Measurements from ENCODE around the gene SGPP2. TPM values are rescaled to one million over a fixed set of nuclear protein-coding genes. Genes with fewer than 3 reads are reported as not detected.
A peak's percentile ranks its signal among the peaks of the same experiment; 100 is the strongest.

Gene SGPP2
- total and polyA plus RNA-seq, 4 donors = 3.9 to 39.5 (median 23.0) TPM

DNA sequence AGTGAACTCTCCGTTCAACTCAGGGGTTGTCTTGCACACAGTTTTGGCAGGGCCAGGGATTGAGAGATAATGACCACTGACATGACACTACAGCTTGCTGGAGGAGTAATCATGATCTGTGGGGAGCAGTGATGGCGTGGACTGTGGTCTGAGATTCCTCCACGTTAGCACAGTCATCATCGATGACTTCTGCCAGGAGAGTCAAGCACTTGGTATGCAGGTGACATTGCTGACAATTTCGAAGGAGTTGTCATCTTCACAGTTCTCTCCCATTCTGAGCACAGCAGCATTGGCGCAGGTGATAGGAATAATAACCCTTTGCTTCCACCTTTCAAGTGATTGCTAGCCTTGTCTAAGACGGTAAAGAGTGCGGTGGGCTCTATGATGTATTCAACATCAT is 79.8 kb downstream of the SGPP2 start:
- Histone ChIP-seq H3K9me3 (ENCODE audit: control insufficient read depth in 4 of 4, insufficient read depth in 3 of 4, low read length in 3 of 4) (peaks cover 0 to 2% (median 0%) of the 10 kb centered on the region in 4 donors), H3K9ac (ENCODE audit: insufficient read depth in 1 of 2, low read length in 2 of 2) (no peak overlapping the region), H3K4me3 (no peak overlapping the region), H3K27ac (ENCODE audit: low read depth in 1 of 2, low read length in 1 of 2) (no peak overlapping the region), H3K36me3 (ENCODE audit: control insufficient read depth in 4 of 4, insufficient read depth in 4 of 4, low read length in 4 of 4) (no peaks in the 10 kb centered on the region), H3K4me1 (ENCODE audit: control insufficient read depth in 5 of 5, insufficient read depth in 5 of 5, low read length in 5 of 5) (no peaks in the 10 kb centered on the region), H3K27me3 (ENCODE audit: control insufficient read depth in 3 of 3, insufficient read depth in 3 of 3, low read length in 2 of 3) (no peaks in the 10 kb centered on the region)
- no peak for DNase-seq
- whole genome bisulfite sequencing, 2 donors = 79 to 85% methylated on average over 8 of the region's 8 CpGs
- ATAC-seq (ENCODE audit: insufficient read depth, low FRiP score) = no peak
- no peak for TF ChIP-seq CTCF (IDR thresholded peaks at IDR 0.05; ENCODE audit: control extremely low read depth, extremely low read depth)

DNA sequence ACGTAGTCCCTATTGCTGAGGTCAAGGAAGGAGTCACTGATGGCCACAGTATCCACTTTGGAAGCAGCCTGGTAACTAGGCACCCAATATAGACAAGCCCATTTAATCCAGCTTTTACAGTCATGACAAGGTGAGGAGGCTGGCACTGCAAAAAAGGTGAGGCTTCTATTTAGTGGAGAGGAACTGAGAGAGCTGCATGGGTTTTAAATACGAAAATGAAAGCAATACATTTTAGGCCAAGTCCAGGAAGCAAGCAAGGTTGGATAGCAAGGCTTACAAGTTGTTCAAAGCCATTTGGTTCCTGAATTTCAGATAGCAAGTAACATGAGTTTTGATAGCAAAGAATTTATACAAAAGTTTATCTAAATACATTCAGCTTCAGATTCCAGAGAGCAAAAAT is 80.4 kb downstream of the SGPP2 start:
- Histone ChIP-seq H3K9ac (ENCODE audit: insufficient read depth in 1 of 2, low read length in 2 of 2) (no peak overlapping the region), H3K4me3 (no peak overlapping the region), H3K27me3 (ENCODE audit: control insufficient read depth in 3 of 3, insufficient read depth in 3 of 3, low read length in 2 of 3) (no peaks in the 10 kb centered on the region), H3K27ac (ENCODE audit: low read depth in 1 of 2, low read length in 1 of 2) (no peak overlapping the region), H3K4me1 (ENCODE audit: control insufficient read depth in 5 of 5, insufficient read depth in 5 of 5, low read length in 5 of 5) (no peaks in the 10 kb centered on the region), H3K36me3 (ENCODE audit: control insufficient read depth in 4 of 4, insufficient read depth in 4 of 4, low read length in 4 of 4) (no peaks in the 10 kb centered on the region), H3K9me3 (ENCODE audit: control insufficient read depth in 4 of 4, insufficient read depth in 3 of 4, low read length in 3 of 4) (peaks cover 0 to 2% (median 0%) of the 10 kb centered on the region in 4 donors)
- DNase-seq = no peak
- no peak for TF ChIP-seq CTCF (IDR thresholded peaks at IDR 0.05; ENCODE audit: control extremely low read depth, extremely low read depth)
- WGBS, 2 donors = 65 to 81% methylated on average over 2 of the region's 2 CpGs
- no peak for ATAC-seq (ENCODE audit: insufficient read depth, low FRiP score)

DNA sequence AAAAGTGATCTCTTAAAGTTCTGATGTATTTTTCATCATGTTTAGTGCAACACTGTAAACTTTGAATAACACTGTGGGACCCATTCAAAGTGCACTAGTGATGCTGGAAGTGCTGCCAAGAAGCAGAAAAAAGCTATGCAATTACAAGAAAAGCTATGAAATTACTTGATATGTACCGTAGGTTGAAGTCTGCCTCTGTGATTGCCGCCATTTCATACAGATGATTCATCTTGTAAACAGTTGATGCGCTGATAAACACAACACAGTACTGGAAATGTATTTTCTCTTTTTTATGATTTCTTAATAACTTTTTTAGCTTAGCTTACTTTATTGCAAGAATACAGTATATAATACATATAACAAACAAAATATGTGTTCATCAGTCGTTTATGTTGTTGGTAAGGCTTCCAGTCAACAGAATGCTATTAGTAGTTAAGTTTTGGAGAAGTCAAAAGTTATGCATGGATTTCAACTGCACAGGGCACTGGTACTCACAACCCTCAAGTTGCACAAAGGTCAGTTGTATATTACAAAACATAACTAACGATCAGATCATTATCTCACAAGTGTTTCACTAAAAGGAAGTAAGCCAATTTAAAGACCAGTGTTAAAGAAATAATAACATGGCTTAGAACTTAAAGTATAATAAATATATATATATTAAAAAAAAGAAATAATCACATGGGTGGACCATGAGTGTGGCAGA is 82.0 kb downstream of the SGPP2 start:
- H3K4me1 ChIP-seq (ENCODE audit: control insufficient read depth in 5 of 5, insufficient read depth in 5 of 5, low read length in 5 of 5) = no peaks in the 10 kb centered on the region
- DNase-seq = peak in 1 of 3 donors; percentile 33
- H3K27ac ChIP-seq (ENCODE audit: low read depth in 1 of 2, low read length in 1 of 2) = no peak overlapping the region
- ATAC-seq (ENCODE audit: insufficient read depth, low FRiP score) = no peak
- no peak overlapping the region for H3K4me3 ChIP-seq
- no peak for TF ChIP-seq CTCF (IDR thresholded peaks at IDR 0.05; ENCODE audit: control extremely low read depth, extremely low read depth)
- H3K36me3 ChIP-seq (ENCODE audit: control insufficient read depth in 4 of 4, insufficient read depth in 4 of 4, low read length in 4 of 4) = no peaks in the 10 kb centered on the region
- H3K27me3 ChIP-seq (ENCODE audit: control insufficient read depth in 3 of 3, insufficient read depth in 3 of 3, low read length in 2 of 3) = no peaks in the 10 kb centered on the region
- peaks cover 0 to 2% (median 0%) of the 10 kb centered on the region in 4 donors for H3K9me3 ChIP-seq (ENCODE audit: control insufficient read depth in 4 of 4, insufficient read depth in 3 of 4, low read length in 3 of 4)
- 64 to 75% methylated on average over 5 of the region's 5 CpGs for WGBS, 2 donors
- no peak overlapping the region for H3K9ac ChIP-seq (ENCODE audit: insufficient read depth in 1 of 2, low read length in 2 of 2)

GRCh38 chr2:222514901-222515300 is 90.6 kb downstream of the SGPP2 start:
- ATAC-seq (ENCODE audit: insufficient read depth, low FRiP score) (no peak), DNase-seq (no peak)
- no peak overlapping the region for H3K9ac ChIP-seq (ENCODE audit: insufficient read depth in 1 of 2, low read length in 2 of 2)
- H3K4me3 ChIP-seq = no peak overlapping the region
- no peaks in the 10 kb centered on the region for H3K27me3 ChIP-seq (ENCODE audit: control insufficient read depth in 3 of 3, insufficient read depth in 3 of 3, low read length in 2 of 3)
- peaks cover 0 to 8% (median 0%) of the 10 kb centered on the region in 5 donors for H3K4me1 ChIP-seq (ENCODE audit: control insufficient read depth in 5 of 5, insufficient read depth in 5 of 5, low read length in 5 of 5)
- H3K27ac ChIP-seq (ENCODE audit: low read depth in 1 of 2, low read length in 1 of 2) = no peak overlapping the region
- no peaks in the 10 kb centered on the region for H3K9me3 ChIP-seq (ENCODE audit: control insufficient read depth in 4 of 4, insufficient read depth in 3 of 4, low read length in 3 of 4)
- TF ChIP-seq CTCF (IDR thresholded peaks at IDR 0.05; ENCODE audit: control extremely low read depth, extremely low read depth) = no peak
- no peaks in the 10 kb centered on the region for H3K36me3 ChIP-seq (ENCODE audit: control insufficient read depth in 4 of 4, insufficient read depth in 4 of 4, low read length in 4 of 4)

All from lung (tissue), 12 donors.